Measurements from ENCODE around the gene TTLL4.

TTLL4 gene

DNA sequence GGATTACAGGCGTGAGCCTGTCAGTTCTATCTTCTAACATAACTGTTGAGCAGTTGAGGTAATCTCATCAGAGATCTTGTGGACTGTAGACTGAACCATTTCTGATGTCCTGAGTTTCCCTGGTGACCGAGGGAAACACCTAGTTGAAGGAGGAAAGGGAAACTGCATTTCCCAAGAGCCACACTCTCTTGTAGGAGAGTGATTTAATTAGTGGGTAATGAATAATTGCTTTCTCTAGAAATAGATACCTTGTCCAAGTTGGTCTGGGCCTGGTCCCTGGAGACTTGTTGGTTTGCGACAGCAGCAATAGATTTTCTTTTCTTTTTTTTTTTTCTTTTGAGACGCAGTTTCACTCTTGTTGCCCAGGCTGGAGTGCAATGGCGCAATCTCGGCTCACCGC is 7.4 kb downstream of the TTLL4 start:
- DNase-seq = no peak

GRCh38 chr2:218719457-218719856 is 8.8 kb downstream of the TTLL4 start:
- no peak for DNase-seq

GRCh38 chr2:218720048-218721041 is 9.7 kb downstream of the TTLL4 start:
- DNase-seq = no peak

DNA sequence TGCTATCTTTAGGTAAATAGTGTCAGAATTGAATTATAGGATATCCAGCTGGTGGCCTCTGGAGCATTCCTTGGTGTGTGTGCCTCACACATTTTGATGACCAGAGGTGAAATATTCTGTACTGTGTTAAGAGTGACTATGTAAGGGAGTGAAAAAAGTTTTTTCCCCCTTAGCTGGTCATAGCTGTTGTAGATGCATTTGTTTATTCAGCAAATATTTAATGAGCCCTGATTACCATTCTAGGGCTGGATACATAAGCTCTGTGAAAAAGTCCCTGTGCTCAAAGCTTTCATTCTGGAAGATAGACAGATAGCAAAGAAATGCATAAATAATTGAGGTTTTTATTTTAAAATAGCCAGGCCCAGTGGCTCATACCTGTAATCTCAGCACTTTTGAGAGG is 10.9 kb downstream of the TTLL4 start:
- DNase-seq = no peak

GRCh38 chr2:218721934-218722333 is 11.3 kb downstream of the TTLL4 start:
- DNase-seq = no peak

GRCh38 chr2:218722419-218722818 is 11.8 kb downstream of the TTLL4 start:
- no peak for DNase-seq

DNA sequence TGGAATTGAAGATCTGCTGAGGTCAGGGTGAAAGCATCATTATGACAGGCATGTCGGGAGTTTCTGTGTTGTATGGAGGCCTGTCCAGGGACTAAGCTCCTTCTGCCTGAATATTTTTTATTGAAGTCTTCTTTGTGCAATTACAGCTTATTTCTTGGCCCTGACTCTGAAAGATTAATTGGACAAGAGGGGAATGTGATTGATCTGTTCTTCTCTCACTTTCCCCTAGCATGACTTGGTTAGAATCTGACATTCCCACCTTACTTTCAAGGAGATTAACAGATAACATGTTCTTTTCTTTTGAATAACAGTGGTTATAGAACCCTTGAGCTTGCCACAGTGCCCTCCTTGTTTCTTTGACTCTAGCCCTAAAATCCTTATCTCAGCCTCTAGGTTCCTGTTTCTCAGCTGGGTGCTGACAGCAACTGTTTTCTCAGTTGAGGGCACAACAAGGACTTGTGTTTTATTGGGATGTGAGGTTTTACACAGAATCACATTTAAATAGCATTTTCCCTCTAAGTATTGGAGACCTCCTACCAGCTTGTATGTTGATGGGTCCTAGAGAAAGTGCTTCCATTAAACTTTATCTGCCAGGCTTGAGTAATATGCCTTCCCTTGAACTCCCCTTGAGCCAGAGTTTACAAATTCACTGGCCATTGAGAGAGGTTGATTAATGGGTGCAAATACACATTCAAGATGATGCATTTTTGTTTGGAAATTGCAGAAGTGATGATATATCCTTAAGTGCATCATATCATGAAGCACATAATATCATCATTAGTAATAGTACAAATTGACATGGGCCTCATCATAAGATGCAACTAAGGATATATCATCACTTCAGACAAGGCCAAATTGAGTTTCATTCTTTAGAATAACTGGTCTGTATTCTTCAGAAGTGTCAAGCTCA is 12.5 kb downstream of the TTLL4 start:
- no peak for DNase-seq

- DNase-seq = no peak
Observed at GRCh38 chr2:218726004-218726574, 15.5 kb downstream of the TTLL4 start.

DNA sequence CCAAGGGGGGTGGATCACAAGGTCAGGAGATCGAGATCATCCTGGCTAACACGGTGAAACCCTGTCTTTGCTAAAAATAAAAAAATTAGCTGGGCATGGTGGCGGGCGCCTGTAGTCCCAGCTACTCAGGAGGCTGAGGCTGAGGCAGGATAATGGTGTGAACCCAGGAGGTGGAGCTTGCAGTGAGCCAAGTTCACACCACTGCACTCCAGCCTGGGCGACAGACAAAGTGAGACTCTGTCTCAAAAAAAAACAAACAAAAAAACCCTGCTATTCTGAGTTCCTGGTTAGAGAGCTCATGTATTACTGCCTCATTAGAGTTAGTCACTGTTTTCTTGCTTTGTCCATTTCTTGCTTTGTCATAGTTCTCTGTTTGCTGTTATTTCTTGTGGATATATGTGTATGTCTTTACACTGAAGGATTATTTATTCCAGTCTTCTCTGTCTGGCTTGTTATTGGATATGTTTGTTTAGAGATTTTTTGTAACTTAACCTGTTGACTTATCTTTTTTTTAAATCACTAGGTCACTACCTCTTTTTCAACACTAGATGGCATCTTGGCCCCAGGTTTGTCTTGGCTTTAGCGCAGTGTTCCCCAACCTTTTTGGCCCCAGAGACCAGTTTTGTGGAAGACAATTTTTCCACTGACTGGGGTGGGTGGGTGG is 17.0 kb downstream of the TTLL4 start:
- DNase-seq = no peak

- DNase-seq = no peak
Observed at GRCh38 chr2:218729640-218730039, 19.0 kb downstream of the TTLL4 start.

- DNase-seq = no peak
Observed at GRCh38 chr2:218732052-218732760, 21.6 kb downstream of the TTLL4 start.

DNA sequence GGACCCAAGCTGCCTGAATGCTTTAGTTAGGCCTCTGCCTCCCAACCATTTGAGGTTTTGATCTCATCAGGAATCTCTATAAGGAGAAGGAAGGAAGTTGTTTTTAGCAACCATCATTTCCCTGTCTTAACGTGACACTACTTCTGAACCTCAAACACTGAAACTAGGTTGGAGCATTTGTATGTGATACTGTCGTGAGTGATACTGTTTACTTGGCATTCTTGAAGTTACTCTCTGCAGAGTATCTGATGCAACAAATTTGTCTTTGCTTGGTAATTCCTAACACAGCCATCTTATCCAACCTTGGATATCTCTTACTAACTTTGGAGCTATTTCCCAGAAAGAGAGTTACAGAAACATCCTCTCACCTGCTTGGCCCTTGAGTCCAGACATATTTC is 22.1 kb downstream of the TTLL4 start:
- DNase-seq = no peak

DNA sequence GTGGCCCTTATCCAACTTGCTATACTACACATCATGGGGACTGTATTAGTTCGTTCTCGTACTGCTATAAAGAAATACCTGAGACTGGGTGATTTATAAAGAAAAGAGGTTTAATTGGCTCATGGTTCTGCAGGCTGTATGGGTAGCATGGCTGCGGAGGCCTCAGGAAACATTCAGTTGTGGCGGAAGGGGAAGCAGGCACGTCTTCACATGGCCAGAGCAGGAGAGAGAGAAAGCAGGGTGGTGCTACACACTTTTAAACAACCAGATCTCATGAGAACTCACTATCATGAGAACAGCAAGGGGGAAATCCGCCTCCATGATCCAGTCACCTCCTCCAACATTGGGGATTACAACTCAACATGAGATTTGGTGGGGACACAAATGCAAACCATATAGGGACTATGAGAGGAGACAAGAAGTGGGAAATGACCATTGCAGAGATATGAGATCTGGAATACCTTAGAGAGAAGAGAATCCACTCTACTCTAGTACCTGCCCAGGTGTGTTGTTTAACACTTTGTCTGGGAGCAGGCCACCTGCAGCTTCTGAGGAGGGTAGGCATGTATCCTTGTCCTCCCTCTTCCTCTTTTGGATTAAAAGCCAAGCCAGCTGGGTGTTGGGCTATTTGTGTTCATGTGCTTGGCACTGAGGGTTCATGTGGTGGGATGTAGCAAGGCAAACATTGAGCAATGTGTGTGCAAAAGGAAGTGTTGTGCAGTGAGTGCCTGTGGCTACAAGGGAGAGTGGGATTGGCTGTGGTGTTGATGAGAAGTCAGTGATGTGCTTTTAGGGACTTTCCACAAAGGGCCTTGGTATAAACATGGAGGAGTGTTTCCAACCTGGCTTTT is 22.8 kb downstream of the TTLL4 start:
- no peak for DNase-seq

- DNase-seq = no peak
Observed at GRCh38 chr2:218734190-218734975, 23.7 kb downstream of the TTLL4 start.

GRCh38 chr2:218736531-218736930 is 25.9 kb downstream of the TTLL4 start:
- DNase-seq = no peak

GRCh38 chr2:218743068-218743467 is 32.4 kb downstream of the TTLL4 start:
- no peak for DNase-seq

GRCh38 chr2:218744615-218745014 is 34.0 kb downstream of the TTLL4 start:
- no peak for DNase-seq

GRCh38 chr2:218745160-218745558 is 34.5 kb downstream of the TTLL4 start:
- no peak for DNase-seq

DNA sequence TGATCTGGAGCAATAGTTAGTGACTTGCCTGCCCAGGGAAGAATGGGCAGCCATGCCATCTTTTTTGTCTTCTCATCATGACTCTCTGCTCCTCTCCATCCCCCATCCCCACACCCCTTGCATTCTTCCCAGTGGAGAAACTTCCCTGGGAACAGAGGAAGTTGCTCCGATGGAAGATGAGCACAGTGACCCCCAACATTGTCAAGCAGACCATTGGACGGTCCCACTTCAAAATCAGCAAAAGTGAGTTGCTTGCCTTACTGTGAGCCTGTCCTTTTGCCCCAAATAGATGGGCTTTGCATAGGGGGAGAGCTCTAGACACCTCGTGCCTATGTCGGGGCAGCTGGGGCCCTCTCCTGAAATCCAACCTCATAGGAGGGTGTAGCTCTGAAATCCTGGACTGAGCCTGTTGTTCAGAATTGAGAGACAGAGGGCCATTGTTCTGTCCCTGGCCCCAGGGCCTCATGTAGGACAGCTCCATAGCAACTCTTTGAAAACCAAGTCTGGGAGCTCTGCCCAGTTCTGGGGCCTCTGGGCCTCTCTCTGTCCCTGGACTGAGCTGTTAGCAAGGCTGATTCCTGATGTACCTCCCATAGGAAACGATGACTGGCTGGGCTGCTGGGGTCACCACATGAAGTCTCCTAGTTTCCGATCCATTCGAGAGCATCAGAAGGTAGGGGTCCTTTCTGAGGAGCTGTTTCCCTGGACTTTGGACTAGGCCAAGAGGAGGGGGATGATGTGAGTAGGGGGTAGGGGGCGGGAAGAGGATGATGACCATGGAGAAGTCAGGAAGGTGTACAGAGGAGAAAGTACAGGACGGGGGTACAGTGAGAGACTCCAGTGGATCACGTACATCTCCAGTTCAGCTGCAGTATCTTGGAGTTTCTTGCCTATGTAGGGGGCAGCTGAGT is 35.2 kb downstream of the TTLL4 start:
- DNase-seq = no peak
